Epithelial cell of umbilical artery (primary cell): ENCODE results near the gene CTU2. TPM values are rescaled to one million over a fixed set of nuclear protein-coding genes. Genes with fewer than 3 reads are reported as not detected.

Source experiments
- total RNA-seq: library from RNA; depleted of rRNA; stranded (reverse); fragments of >200 nt; gene quantifications from 2 replicates; pipeline ENCODE4 v1.2.3, GENCODE V29; 2014

CTU2 gene
- total RNA-seq: 29.3 and 41.6 TPM in 2 replicates

GRCh38 chr16:88706229-88706964 lies at the start of gene CTU2, which contains the start of gene RNF166:
CTU2 (plus strand) TSS chr16:88706503; CDS start chr16:88706531, 28 bp downstream.
RNF166 (minus strand) TSS chr16:88706408; CDS start chr16:88706325, 83 bp downstream.

GRCh38 chr16:88662843-88663606 lies 43.3 kb upstream of the CTU2 start, which contains the start of gene MVD:
MVD (minus strand) TSS chr16:88663091; CDS start chr16:88663080, 11 bp downstream.

GRCh38 chr16:88686439-88687253 lies 19.7 kb upstream of the CTU2 start, which contains the start of gene SNAI3:
SNAI3 (minus strand) TSS chr16:88686507; CDS start chr16:88686406, 101 bp downstream.

Other genes with a start within 250 kb of the CTU2 start
- gene ZC3H18, start 136.1 kb upstream of the CTU2 start, total RNA-seq: 10.1 and 12.5 TPM in 2 replicates
- gene IL17C, start 67.9 kb upstream of the CTU2 start, total RNA-seq: not detected in 2 replicates
- gene CYBA, start 55.5 kb upstream of the CTU2 start, total RNA-seq: 27.1 and 97.4 TPM in 2 replicates
- gene MVD, start 43.4 kb upstream of the CTU2 start, total RNA-seq: 79.2 and 82.8 TPM in 2 replicates
- 0.32 TPM in 1 of 2 replicates, not detected in the other for gene SNAI3, start 20.0 kb upstream of the CTU2 start, total RNA-seq
- 24.9 and 26.3 TPM in 2 replicates for gene RNF166, start 95 bp upstream of the CTU2 start, total RNA-seq
- 167 and 169 TPM in 2 replicates for gene PIEZO1, start 78.7 kb downstream of the CTU2 start, total RNA-seq
- 13.3 and 17.0 TPM in 2 replicates for gene CDT1, start 97.3 kb downstream of the CTU2 start, total RNA-seq
- 121 and 151 TPM in 2 replicates for gene APRT, start 105.4 kb downstream of the CTU2 start, total RNA-seq
- 11.7 and 16.9 TPM in 2 replicates for gene GALNS, start 150.4 kb downstream of the CTU2 start, total RNA-seq
- gene TRAPPC2L, start 150.6 kb downstream of the CTU2 start, total RNA-seq: 42.9 and 61.4 TPM in 2 replicates
- not detected in 2 replicates for gene PABPN1L, start 160.2 kb downstream of the CTU2 start, total RNA-seq